ENCODE data around the gene CTSH. TPM values are rescaled to one million over a fixed set of nuclear protein-coding genes. Genes with fewer than 3 reads are reported as not detected.
"Not testable (repeated sequence)": the region's sequence is repeated elsewhere in the genome, so short reads cannot be mapped to it uniquely, and the experiment has no call there.

The CTSH gene
- total RNA-seq, 1 donor from 2014 or later = 72.3 TPM

DNA sequence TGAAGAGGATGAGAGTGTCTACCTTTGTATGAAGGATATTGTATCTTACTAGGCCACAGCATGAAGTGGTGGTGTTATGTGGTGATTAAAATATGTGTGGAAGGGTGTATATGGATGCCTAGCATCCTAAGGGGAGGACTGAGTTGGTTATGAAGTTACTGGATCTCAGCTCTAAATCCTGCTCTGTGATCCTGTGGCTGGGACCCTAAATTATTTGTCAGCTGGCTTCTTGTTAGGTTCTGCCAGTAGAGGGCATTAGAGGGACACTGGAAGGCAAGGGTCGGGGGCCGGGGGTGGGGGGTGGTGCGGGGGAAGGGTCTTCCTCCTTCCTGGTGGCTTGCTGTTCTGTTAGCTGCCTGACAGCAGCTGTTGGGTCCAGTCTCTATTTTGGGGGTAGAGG is 37.3 kb downstream of the CTSH start:
- ATAC-seq (no peak), DNase-seq (no peak)
- intact Hi-C loops (cut with micrococcal nuclease) = no loop called here

DNA sequence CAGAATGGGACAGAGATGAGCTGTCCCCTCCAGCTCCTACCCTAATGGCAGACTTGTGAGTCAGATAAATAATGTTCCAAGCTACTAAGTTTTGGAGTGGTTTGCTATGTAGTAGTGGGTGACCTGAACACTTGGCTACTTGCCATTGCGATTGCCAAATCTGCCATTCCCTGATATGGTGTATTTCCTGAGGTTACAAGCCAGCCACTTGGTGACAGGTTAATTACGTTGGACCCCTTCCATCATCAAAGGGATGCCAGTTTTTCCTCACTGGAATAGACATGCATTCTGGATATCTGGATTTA is 38.6 kb downstream of the CTSH start:
- DNase-seq (no peak), ATAC-seq (peak; percentile 58)
- intact Hi-C loops (cut with micrococcal nuclease) = no loop called here

GRCh38 chr15:78904599-78905358 is 40.1 kb downstream of the CTSH start:
- DNase-seq (no peak), ATAC-seq (no peak)
- intact Hi-C loops (cut with micrococcal nuclease) = no loop called here

DNA sequence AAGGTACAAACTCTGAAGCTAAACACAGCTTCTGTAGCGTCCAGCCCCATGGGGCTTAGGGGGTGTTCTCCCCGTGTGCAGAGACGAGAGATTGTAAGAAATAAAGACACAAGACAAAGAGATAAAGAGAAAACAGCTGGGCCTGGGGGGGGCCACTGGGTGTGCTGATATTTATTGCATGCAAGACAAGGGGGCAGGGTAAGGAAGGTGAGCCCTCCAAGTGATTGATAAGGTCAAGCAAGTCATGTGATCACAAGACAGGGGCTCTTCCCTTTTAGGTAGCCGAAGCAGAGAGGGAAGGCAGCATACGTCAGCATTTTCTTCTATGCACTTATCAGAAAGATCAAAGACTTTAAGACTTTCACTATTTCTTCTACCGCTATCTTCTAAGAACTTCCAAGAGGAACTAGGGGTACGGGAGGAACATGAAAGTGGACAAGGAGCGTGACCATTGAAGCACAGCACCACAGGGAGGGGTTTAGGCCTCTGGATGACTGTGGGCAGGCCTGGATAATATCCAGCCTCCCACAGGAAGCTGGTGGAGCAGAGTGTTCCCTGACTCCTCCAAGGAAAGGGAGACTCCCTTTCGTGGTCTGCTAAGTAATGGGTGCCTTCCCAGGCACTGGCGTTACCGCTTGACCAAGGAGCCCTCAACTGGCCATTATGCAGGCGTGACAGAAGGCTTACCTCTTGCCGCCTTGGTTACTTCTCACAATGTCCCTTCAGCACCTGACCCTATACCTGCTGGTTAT is 42.4 kb downstream of the CTSH start:
- ATAC-seq; DNase-seq; intact Hi-C loops (cut with micrococcal nuclease): not testable (repeated sequence)

DNA sequence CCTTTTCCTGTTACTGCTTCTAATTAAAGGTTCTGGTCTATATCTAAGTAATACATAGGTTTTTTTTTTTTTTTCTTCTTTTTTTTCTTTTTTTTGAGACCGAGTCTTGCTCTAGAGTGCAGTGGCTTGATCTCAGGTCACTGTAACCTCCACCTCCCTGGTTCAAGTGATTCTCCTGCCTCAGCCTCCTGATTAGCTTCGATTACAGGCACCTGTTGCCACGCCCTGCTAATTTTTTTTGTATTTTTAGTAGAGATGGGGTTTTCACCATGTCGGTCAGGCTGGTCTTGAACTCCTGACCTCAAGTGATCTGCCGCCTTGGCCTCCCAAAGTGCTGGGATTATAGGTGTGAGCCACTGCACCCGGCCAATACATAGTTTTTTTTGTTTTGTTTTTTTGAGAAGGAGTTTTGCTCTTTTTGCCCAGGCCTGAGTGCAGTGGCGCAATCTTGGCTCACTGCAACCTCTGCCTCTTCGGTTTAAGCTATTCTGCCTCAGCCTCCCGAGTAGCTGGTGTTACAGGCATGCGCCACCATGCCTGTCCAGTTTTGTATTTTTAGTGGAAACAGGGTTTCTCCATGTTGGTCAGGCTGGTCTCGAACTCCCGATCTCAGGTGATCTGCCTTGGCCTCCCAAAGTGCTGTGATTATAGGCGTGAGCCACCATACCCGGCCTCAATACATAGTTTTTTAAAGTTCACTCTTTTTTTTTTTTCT is 43.9 kb downstream of the CTSH start:
- intact Hi-C loops (cut with micrococcal nuclease); DNase-seq: not testable (repeated sequence)

DNA sequence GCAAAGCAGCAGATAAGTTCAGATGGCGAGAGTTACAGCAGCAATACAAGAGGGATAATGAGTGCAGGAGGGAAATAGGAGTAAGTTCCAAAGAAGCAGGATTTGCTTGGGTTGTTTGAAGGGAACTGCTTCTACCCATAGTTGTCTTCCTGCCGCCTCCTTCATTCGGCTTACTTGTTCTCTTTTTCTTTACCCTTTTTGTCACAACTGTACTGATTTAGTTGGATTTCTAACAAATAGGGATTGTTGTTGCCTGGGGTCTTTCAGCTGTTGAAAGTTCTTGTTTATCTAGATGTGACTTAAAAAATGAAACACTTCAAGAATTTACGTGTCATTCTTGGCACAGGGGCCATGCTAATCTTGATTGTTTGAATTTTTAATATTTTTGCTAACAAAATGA is 46.3 kb downstream of the CTSH start:
- no peak for DNase-seq
- intact Hi-C loops (cut with micrococcal nuclease) = no loop called here
- ATAC-seq = no peak

More for the DNA sequence above, 43.9 kb downstream of the CTSH start:
- not testable (repeated sequence) for ATAC-seq

DNA sequence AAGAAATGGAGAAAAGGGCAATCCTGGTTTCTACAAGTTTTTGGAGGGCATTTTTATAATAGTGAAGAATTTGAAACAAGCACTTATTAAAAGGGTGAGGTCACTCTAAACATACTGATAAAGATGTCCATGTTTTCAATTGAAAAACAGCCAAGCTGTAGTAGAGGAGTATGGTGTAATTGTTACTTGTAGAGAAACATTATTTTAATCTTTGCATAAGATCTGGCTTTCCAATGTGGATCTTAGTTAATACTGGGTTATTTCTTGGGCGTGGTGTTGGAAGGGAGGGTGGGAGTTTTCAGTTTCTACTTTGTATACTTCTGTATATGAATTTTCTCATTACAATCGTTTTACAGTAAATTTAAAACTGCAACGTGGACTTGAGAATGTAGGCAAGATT is 49.4 kb downstream of the CTSH start:
- intact Hi-C loops (cut with micrococcal nuclease) = no loop called here
- no peak for DNase-seq
- no peak for ATAC-seq

- intact Hi-C loops (cut with micrococcal nuclease) = no loop called here
- DNase-seq (no peak), ATAC-seq (no peak)
These were observed 51.3 kb downstream of the CTSH start for GRCh38 chr15:78893538-78893937.

DNA sequence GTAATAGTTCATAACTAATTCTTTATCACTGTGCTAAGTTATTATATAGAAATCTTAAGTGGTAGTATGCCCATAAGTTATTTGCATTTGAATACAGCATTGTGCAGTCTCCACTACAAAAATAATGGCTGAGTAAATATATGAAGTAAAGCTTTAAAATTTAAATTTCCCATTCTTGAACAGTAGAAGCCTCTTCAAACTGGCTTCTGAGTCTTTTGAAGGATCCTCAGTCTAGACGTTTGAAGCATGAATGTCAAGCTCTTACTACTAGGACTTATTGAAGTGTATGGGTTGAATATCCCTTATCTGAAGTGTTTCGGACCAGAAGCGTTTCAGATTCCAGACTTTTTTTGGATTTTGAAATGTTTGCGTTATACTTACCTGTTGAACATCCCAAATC is 55.8 kb downstream of the CTSH start:
- intact Hi-C loops (cut with micrococcal nuclease) = no loop called here
- DNase-seq = no peak
- no peak for ATAC-seq

GRCh38 chr15:78881681-78882080 is 63.2 kb downstream of the CTSH start:
- ATAC-seq (no peak), DNase-seq (no peak)
- intact Hi-C loops (cut with micrococcal nuclease) = no loop called here

GRCh38 chr15:78880813-78881212 is 64.0 kb downstream of the CTSH start:
- intact Hi-C loops (cut with micrococcal nuclease) = no loop called here
- DNase-seq (no peak), ATAC-seq (no peak)

DNA sequence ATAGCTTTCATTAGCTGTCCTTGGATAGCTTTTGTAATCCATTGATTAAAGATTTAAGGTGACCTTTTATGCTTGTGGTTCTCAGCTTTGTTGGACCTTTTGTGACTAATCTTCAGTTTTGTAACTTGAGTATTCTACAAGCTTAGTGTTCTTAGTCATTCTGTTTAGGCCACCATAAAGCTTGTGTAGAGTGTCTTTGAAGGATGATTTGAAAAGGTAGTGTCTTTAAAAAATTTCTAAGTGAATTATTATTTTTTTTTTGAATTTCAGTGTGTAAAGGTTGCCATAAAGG is 64.7 kb downstream of the CTSH start:
- ATAC-seq = no peak
- intact Hi-C loops (cut with micrococcal nuclease) = no loop called here
- no peak for DNase-seq

DNA sequence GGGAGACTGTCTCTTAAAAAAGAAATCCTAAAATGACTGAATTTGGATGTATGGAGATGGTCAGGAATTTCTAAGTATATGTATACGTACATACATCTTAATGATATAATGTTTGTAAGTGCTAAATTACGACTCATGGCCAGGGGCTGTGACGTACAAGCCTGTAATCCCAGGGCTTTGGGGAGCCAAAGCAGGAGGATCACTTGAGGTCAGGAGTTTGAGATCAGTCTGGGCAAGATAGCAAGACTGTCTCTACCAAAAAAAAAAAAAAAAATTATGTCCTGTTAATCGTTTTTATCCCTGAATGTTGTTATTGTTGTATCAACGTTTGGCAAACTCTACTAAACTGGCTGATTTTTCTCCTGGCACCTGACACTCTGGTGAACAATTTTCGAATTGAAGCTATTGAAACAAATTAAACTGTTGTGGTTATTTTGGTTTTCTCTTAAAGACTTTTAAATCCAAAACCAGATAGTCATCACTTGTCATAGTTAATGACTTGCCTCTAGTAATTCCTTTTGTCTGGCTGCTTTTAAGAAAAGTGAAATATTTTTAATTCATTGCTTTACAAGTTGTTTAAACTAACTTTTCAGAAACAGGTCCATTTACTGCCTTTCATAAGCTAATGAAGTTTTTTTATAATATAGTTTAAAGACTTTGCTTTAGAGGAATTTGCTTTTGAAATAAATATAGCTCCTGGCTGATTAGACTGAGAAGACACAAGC is 65.2 kb downstream of the CTSH start:
- no peak for DNase-seq
- intact Hi-C loops (cut with micrococcal nuclease) = no loop called here
- ATAC-seq = no peak

- intact Hi-C loops (cut with micrococcal nuclease) = no loop called here
- ATAC-seq (no peak), DNase-seq (no peak)
These were observed 66.5 kb downstream of the CTSH start for GRCh38 chr15:78878356-78878755.

DNA sequence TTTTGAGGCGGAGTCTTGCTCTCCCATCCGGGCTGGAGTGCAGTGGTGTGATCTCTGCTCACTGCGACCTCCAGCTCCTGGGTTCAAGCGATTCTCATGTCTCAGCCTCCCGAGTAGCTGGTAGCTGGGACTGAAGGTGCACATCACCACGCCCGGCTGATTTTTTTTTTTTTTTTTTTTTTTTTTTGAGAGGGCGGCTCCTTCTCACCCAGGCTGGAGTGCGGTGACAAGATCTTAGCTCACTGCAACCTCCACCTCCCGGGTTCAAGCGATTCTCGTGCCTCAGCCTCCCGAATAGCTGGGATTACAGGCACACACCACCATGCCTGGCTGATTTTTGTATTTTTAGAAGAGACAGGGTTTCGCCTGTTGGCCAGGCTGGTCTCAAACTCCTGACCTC is 67.9 kb downstream of the CTSH start:
- ATAC-seq; intact Hi-C loops (cut with micrococcal nuclease); DNase-seq: not testable (repeated sequence)

DNA sequence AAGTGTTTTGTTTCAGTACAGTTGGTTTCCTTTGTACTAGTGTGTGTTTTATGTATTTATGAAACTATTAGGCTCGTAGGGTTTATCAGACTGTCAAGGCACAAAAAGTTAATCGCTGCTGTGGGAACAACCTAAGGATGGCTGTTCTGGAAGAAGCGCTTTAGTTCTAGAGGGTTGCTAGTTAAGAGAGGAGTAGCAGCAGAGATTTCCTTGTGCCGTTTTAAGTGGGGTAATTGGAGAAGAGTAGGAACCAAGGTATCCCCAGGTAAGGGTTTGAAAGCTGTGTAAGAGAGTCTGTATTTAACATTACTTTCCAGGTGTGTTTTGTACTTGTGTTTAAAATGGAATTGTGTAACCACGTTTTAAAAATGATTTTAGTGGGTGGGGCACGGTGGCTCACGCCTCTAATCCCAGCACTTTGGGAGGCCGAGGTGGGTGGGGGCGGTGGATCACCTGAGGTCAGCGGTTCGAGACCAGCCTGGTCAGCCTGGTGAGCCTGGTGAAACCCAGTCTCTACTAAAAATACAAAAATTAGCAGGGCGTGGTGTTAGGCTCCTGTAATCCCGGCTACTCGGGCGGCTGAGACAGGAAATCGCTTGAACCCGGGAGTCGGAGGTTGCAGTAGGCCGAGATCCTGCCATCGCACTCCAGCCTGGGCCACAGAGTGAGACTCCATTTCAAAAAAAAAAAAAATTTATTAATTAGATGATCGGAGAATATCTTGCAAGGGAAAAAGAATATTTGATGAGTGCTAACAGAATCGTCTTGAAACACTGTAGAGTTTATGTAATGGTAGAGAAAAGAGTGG is 69.5 kb downstream of the CTSH start:
- intact Hi-C loops (cut with micrococcal nuclease) = no loop called here
- no peak for DNase-seq
- ATAC-seq = no peak

- no peak for ATAC-seq
- intact Hi-C loops (cut with micrococcal nuclease) = no loop called here
- DNase-seq = no peak
These were observed 70.8 kb downstream of the CTSH start for GRCh38 chr15:78873793-78874765.
